Activated effector memory CD4-positive, alpha-beta T cell treated with Interleukin-2 at 50 U/mL for 16 hours (primary cell): ENCODE results near the gene QRFP.

ENCODE experiments used
- DNase-seq: peaks from one replicate; pipeline ENCODE4 v3.0.0-alpha.2; 2020

QRFP gene

DNA sequence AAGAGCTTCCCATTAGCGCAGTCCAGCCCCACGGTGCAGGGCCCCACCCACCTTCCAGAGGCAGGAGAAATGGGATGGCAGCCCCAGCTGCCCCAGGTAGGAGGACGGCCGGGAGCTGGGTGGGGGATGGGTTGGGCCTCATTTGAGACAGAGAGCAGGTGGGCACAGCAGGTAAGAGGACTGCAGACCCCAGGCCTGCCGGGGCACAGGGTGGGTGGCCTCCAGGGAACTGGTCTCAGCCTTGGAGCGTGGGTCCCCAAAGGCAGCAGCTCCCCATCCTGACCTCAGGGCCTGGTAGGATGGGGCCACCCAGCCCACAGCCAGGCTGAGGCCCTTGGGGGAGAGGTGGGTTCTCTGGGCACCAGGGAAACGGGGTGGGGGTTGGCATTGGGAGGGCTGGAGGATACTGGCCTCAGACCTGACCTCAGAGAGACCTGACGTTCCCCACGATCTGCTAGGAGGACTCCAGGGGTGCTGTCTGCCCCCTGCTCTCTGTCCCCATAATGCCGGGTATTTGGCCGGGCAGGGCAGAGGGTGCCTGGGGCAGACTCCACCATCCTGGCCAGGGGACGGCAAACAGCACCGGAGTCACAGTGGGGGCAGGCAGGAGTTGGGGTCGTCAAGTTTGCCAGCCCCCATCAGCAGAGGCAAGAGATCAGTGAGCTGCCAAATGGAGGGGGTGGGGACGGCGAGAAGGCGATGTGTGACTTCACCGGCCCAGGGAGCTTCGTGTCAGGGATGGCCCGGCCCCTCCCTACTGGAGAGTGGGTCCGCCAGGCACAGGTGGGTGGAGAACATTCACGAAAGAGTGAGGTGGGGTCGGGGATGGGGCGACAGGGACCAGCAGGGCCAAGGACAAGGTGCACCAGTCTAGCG is 6.8 kb upstream of the QRFP start:
- DNase-seq = no peak

GRCh38 chr9:130902204-130903185 is 5.9 kb upstream of the QRFP start:
- no peak for DNase-seq

DNA sequence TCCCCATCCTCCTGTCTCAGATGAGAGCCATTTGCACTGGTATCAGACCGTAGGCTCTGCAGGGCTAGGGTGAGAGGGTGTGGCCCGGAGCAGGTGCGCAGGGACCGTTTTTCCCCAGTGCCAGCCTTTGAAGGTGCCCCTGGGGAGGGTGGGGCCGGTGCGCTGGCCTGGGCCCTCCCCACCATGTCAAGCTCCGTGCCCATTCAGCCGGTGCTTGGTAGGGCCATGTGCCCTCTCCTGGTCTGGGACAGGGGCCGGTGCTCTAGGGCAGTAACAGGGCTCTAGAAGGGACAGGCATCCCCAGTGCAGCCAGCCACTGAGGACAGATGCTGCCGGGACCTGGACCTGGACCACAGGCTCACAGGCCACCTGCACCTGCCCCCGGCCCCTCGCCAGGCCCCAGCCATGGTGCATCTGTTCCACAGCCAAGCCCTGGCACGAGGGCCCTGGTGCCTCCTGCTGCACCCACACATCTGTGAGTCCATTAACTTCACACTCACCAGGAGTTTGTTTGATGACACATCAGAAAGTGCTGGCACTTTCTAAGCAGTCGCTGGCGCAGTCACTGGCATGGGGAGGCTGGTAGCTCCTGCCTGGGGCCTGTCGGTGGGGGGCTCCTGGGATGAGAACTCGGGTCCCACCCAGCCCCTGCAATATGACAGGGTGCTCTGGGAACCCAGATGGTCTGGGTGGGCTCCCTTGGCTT is 5.0 kb upstream of the QRFP start:
- no peak for DNase-seq

DNA sequence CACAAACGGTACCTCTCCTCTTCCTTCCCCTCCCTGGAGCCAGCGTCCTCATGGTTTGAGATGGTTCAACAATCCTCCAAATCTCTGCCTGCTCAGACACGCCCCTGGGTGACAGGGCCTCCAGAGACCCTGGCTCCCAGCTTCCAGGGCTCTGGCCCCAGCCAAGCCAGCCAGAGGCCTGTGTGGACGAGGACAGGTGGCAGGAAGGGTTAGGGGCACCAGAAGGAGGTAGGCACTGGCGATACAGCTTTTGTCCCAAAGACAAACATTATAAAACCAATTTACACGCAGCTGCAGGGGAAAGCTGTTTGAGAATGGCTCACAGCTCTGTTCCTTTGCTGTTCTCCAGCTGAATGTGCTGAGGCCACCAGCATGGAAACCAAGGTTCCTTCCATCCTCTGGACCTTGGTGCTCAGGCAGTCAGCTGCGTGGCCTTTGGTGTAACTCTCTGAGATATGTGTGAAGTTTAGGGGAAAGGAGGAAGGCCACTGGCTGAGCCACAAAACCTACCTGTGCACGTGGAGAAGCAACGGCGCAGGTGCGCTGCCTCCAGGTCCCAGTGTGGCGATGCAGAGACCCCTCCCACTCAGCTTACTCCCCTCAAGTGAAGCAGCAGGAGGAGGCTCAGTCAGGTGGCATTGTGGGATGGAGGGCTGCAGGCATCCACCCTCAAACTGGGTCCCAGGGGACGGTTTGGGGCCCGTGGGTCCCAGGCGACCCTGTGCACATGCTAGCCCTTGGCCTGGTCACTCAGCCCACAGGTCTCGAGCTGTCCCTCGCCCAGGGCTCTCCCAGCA is 4.3 kb upstream of the QRFP start:
- no peak for DNase-seq

DNA sequence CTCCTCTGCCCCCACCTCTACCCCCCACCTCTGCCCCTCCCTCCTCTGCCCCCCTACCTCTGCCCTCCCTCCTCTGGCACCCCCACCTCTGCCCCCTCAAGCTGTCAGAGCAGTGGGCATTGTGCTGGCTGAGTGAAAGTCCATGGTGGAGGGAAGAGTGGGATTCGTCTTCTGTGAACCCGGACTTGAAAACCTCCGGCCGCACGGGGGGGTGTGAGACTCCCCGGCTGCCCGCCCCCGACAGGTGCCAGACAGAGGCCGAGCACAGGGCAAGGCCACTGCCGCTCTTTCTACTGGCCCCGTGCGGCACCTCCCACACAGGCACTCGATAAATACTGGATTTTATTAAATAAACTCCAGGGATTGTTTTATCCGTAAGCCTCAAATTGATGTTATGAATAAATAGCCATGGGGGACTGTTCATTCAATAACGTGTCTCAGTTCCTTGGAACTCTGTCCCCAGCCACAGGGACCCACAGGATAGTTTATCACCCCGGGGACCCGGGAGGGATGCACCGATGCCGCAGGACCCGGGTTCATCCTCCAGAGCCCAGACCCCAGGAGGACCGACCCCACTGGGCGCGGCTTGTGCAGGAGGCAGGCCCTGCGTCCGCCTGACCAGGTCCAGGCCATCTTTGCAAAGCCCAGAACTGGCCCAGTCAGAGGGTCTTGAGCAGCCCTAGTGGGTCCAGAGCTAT is 2.6 kb upstream of the QRFP start:
- DNase-seq = no peak

DNA sequence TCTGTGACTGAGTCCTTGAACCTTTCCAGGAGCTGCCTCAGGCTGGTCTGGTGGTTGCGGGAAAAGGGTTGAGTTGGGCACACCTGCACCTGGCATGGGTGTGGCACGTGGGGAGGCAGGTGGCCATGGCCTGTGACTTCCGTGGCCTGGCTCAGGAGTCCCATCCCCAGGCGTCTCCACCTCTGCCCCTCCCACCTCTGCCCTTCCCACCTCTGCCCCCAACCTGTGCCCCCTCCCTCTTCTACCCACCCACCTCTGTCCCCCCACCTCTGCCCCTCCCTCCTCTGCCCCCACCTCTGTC is 1.9 kb upstream of the QRFP start:
- no peak for DNase-seq

DNA sequence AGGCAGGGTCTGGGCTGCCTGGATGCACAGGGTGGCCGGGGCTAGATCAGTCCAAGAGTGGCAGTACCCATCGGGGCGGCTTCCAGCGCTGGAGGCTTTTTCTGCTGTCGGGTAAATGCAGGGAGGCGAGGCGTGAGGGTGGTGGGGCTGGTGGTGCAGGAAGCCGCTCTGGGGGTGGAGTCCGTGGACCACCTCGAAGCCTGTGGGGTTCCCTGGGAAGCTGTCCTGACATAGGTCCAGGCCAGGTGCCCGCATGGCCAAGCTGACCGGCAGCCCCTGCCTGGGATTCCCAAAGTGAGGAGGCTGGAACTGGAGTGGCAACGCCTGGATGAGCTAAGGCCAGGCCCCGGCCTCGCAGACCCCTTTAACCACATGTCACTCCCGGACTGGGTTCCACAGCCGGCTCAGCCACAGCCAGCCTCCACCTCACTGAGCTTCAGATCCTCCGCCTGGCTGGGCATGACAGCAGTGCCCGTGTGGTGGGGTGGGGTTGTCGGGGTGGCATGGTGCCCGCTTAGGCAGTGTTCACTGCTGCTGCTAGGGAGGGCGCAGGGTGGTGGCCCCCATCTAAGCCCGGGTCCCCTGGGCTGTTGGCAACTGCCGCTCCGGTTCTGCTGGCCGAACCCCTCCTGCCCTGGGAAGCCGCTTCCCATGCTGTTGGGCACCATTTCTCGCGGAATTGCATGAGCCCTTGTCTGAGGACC is 1.4 kb upstream of the QRFP start:
- no peak for DNase-seq

- DNase-seq = no peak
Observed at GRCh38 chr9:130897105-130897751, 616 bp upstream of the QRFP start.

DNA sequence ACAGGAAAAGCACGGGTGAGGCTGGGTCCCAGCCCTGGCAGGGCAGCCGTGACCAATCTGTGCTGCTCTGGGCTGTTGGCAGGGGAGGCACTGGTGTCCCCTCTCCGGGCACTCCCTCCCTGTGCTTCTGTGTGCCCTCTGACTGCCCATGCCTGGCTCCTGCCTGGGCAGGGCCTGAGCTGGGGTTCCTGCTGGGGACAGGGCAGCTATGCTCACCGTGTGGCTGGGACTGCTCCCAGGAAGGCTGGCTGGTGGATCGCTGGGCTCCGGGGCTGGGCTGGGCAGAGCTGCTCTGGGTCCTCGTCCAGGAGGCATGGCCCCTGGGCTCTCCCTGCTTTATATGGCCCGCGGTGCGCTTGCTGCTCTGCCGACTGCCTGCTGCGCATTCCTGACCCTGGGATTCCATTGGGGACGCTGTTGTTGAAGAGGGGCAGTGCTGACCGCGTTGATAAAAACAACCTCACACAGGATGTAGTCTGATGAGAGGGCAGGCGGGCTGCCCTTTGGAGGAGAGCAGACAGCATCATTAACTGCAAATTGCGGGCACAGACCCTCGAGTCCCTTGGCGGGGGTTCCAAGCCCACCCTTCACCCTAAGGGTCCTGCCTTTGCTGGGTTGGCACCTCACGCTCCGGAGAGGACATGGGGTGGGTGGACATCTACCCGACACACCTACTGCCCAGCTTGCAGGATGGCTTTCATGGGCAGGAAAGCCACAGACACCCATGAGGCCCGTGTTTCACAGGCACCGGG is 955 bp downstream of the QRFP start:
- DNase-seq = no peak

GRCh38 chr9:130895038-130895437 is 1.6 kb downstream of the QRFP start:
- no peak for DNase-seq

GRCh38 chr9:130894546-130894945 is 2.1 kb downstream of the QRFP start:
- no peak for DNase-seq

DNA sequence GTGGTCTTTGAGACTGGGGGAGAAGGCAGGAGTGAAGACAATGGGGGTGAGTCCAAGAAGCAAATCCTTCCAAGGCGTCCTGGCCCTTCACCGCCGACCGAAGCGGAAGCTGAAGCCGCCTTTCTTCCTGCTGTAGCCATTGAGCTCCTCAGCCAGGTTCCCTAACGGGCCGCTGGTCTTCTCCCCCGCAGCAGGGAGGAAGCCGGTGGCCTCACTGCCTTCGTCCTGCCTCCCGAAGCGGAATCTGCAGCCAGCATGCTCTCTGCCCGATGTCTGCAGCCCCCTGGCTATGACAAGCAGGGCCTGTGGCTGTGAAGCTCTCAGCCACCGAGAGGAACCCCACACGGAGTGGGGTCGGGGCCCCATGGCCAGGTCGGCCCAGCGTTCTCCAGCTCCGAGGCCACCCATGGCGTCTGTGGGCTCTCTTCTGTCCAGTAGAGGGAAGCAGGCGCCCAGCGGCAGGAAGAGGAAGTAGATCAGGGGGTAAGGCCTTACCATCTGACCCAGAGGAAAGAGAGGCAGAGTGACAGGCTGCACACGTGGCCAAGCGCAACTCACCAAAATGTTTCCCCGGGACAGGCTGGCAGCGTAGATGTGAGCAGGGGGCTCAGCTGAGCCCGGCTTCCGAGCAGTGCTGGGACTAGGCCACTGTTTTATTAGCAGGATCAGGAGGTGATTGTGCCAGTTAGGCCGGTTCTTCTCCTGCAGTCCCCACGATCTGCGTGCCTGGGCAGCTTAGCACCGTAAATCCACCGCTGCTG is 3.1 kb downstream of the QRFP start:
- DNase-seq = no peak

DNA sequence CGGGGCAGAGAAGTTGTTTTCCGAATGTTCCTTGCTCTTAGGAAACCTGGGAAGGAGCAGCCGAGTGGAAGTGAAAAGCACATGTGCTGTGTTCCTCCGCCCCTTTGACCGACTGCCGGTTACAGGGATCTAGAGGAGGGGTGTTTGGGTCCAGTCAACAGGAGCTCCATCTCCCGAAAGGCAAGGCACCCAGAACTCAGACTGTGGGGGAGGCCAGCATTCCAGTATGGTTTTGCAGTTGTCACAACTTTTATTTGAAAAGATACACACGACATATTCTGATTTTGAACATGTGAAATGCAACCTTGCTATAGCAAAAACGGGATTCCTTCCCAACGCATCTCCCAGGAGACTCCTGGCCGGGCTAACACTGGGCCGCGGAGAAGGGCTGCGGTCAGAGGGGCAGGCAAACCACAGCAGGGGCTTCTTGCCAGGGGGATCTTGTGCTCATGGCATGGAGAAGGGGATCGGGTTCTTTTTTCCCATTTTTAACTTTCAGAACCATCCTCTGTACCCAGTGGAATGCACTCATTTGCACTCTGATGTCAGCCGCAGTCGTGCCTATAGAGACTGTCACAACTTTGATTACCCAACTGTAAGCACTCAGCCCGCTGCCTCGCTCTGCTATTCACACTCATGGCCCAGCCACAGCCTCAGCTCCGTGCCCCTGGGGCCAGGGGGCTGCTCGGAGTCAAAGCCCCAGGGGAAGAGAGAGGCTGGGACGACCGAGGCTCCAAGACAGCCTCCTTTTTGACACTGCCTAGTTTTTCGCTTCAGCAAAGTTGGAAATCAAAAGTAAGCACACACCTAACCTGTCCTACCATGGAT is 3.9 kb downstream of the QRFP start:
- DNase-seq = no peak

DNA sequence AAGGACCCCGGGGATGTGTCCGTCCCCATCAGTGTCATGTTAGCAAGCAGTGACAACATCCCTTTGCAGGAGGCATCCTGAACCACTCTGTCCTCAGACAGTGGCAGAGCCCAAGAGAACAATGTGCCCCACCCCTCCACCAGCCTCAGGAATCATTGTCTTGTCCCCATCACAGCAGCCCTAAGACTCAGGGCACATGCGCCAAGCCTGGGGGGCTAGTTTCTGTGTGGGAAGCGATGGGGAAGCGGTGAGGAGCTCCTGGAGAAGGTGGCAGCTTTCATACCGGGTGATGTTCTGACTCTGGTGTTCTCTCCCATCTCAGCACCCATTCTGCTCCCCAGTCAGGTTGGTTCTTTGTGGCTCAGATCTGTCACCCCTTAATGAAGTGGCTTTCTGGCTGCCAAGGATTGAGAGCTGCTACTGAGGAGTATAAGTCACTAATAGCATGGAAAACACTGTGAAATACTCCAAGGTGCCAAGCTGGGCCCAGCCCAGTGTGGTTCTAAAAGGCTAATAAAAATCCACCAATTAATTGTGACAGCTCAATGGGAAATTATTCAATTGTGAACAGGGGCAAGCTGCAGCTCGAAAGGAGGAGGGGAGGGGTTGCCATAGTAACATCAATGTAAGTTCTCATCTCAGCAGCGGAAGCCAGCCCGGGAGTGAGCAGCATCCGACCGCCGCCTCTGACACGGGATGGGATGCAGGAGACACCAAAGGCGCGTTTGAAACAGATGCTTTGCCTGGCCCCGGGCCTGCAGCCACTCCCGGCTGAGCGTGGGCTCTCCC is 4.7 kb downstream of the QRFP start:
- DNase-seq = no peak

DNA sequence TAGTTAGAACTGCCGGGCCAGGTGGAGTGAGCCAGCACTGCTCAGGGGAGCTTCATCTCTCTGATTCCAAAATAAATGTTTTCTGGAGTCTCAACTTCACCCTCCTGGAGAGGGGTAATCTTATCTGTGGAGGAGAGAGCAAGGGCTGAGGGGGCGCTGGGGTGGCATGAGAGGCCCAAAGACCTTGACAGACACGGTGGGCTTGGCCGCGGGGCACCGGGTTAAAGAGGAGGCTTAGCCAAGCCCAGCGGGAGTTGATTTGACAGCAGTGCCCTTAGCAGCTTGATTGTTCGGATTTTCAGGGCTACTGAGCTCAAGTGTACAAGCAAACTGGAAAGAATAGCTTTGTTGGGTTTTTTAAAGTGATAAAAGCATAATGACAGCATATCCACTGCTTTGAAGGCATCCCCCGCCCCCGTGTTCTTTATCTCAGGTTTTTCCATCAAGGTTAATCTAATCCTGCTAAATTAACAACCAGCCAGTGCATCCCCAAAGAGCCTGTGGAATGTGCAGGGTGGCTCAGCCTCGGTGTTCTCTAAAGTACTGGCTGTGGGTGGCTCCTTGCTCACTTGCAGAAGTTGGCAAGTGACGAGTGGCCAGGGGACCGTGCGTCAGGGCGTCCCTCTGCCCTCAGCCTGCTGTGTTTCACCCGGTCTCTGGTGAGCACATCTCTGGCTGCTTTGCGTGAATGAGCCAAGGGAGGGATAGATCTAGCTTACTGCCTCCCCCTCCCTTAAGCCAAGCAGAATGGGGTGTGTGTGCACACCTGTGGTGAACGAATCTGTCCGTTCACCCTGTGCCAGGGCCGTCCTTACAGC is 5.5 kb downstream of the QRFP start:
- DNase-seq = no peak

DNA sequence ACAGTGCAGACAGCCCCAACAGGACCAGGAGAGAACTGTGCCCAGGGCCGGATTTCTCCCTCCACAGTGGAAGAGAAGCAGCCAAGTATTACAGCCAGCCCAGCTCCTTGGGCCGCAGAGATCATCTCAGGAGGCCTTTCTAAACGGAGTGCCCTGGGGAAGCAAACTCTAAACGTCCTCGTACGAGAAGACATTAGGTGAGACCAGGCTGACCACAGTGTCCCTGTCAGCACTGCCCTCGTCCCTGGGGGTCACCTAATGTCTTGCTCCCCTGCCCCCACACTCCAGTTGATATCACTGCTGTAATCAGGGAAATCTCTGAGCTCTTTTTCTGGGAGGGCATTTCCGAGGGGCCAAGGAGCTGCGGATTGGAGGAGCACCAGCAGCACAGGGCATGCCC is 6.5 kb downstream of the QRFP start:
- DNase-seq = no peak
